Measurements from ENCODE around the gene TP53AIP1.

Gene TP53AIP1

GRCh38 chr11:128934926-128935325 is 7.7 kb downstream of the TP53AIP1 start:
- H3K4me3 ChIP-seq (ENCODE audit: low read depth, low read length): no peak overlapping the region
- TF ChIP-seq CTCF (IDR thresholded peaks at IDR 0.05; ENCODE audit: low read depth, low read length, missing control alignments): no peak
- no peak for DNase-seq (ENCODE audit: low read depth)

- H3K4me3 ChIP-seq (ENCODE audit: low read depth, low read length): no peak overlapping the region
- no peak for DNase-seq (ENCODE audit: low read depth)
- TF ChIP-seq CTCF (IDR thresholded peaks at IDR 0.05; ENCODE audit: low read depth, low read length, missing control alignments): no peak
These were observed 8.3 kb downstream of the TP53AIP1 start for GRCh38 chr11:128934351-128934750.

GRCh38 chr11:128933481-128934178 is 9.0 kb downstream of the TP53AIP1 start:
- H3K4me3 ChIP-seq (ENCODE audit: low read depth, low read length): no peak overlapping the region
- no peak for TF ChIP-seq CTCF (IDR thresholded peaks at IDR 0.05; ENCODE audit: low read depth, low read length, missing control alignments)
- no peak for DNase-seq (ENCODE audit: low read depth)

- DNase-seq (ENCODE audit: low read depth): no peak
- no peak for TF ChIP-seq CTCF (IDR thresholded peaks at IDR 0.05; ENCODE audit: low read depth, low read length, missing control alignments)
These were observed 11.0 kb downstream of the TP53AIP1 start for GRCh38 chr11:128931668-128932067.

GRCh38 chr11:128931066-128931465 is 11.6 kb downstream of the TP53AIP1 start:
- TF ChIP-seq CTCF (IDR thresholded peaks at IDR 0.05; ENCODE audit: low read depth, low read length, missing control alignments): no peak
- H3K4me3 ChIP-seq (ENCODE audit: low read depth, low read length): no peak overlapping the region
- no peak for DNase-seq (ENCODE audit: low read depth)

More at GRCh38 chr11:128931668-128932067, 11.0 kb downstream of the TP53AIP1 start:
- H3K4me3 ChIP-seq (ENCODE audit: low read depth, low read length): no peak overlapping the region

- no peak for DNase-seq (ENCODE audit: low read depth)
- no peak for TF ChIP-seq CTCF (IDR thresholded peaks at IDR 0.05; ENCODE audit: low read depth, low read length, missing control alignments)
- no peak overlapping the region for H3K4me3 ChIP-seq (ENCODE audit: low read depth, low read length)
These were observed 12.7 kb downstream of the TP53AIP1 start for GRCh38 chr11:128929991-128930390.

- DNase-seq (ENCODE audit: low read depth): no peak
- H3K4me3 ChIP-seq (ENCODE audit: low read depth, low read length): no peak overlapping the region
- TF ChIP-seq CTCF (IDR thresholded peaks at IDR 0.05; ENCODE audit: low read depth, low read length, missing control alignments): no peak
These were observed 13.2 kb downstream of the TP53AIP1 start for GRCh38 chr11:128929468-128929867.
